Activated CD4-positive, alpha-beta T cell treated with anti-CD3 and anti-CD28 coated beads, Interleukin-2, amount 50 U/mL, for 48 hours (primary cell): ENCODE measurements around the gene FFAR2.
A peak's percentile ranks its signal among the peaks of the same experiment; 100 is the strongest.
"Not testable (repeated sequence)": the region's sequence is repeated elsewhere in the genome, so short reads cannot be mapped to it uniquely, and the experiment has no call there.

Experiments
- DNase-seq, 2 experiments: peaks; one replicate each; pipeline ENCODE4 v3.0.0-alpha.2; 2020

FFAR2 gene

DNA sequence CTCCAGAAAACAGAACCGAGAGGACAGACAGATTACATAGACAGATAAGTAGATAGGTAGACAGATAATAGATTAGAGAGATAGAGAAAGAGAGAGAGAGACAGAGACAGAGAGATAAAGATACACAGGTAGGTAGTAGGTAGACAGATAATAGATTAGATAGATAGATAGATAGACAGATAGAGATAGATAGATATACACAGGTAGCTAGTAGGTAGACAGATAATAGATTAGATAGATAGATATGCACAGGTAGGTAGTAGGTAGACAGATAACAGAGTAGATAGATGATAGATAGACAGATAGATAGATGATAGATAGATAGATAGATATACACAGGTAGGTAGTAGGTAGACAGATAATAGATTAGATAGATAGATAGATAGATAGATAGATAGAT, 10.1 kb downstream of the FFAR2 start:
- DNase-seq: no peak

DNA sequence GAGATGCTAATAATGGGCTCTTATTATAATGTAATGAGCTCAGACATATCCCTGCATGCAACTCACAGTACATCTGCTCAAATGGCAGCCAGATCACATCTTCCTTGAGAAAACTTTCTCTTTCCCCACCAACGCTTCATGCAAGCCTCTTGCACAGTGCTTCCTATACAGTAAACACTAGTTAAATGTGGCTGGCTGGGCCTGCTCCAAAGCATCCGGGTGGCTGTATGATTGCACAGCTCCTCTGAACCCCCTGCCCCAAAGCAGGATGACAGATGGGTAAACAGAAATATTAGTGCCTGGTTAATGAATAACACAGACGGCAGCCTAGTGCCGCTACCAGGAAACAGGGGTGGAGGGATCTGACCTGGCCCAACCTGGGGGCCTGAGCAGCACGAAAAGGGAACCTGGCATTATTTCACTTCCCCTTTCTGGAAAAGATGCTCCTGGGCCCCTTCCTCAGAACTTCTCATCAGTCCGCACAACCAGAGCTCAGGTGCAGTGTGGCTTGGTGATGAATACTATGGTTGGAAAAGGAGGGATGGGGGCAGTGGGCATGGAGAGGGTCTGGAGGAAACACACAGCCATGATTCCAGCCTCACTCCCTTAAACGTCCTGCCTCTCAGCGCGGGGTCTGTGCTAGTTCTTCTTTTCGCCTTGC, 10.8 kb downstream of the FFAR2 start:
- no peak for DNase-seq

DNA sequence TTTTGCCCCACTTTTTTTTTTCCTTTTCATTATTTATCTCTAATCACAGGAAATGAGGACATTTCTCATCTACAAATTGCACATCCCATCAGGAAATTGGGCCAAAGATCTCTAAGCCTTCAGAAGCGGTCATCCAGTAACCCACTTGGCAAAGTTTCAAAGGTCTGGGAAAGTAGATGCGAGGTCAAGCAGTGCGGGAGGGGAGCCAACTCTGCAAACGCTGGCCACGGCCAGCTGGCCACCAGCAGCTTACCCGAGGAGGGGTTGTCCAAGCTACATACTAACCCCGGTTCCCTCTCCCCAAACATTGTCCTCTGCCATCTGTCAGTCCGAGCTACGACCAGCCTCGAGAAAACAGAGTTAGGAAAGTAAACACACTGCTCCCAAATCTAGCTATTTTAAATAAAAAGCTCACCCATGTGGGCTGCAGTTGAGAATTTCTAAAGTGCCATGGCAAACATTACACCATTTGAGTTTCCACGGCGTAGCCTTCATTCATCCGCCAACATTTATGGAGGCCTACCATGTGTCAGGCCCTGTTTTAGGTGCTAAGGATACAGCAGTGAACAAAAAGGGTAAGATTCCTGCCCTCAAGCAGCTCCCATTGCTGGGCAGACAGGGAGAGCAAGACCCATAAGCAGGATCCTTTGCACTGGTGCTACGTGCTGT, 11.5 kb downstream of the FFAR2 start:
- DNase-seq: no peak

DNA sequence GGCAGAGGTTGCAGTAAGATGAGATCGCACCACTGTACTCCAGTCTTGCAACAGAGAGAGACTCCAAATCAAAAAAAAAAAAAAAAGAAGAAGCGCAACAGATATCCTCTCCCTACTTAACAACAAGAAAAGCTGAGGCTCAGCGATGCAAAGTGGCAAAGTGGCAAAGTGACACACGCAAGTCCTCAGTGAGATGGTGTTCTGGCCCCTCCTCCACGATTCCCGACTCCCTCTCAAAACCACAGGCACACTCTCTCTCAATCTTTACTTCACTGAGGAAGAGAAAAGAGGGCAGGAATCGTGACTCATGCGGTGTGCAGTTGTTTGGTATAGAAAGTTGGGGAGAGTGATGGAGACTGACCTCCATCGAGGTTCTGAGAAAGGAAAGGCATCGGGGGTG, 12.6 kb downstream of the FFAR2 start:
- DNase-seq: no peak

DNA sequence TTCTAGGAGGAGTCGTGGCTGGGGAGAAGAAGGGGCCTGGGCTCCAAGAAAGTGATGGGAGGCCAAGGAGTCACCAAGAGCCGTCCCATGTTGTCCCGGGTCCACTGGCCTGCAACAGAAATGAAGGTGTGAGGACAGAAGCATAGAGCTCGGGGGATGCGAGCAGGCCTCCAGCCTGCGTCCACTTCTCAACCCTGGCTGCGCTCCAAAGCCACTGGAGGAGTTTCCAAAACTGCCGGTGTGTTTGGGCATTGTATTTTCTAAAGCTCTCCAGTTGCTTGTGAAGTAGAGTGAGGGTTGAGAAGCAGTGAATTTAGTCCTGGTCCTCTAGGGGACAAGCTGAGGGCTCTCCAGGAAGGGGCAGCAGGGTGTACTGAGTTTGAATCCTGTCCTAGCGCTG, 13.0 kb downstream of the FFAR2 start:
- DNase-seq: no peak

DNA sequence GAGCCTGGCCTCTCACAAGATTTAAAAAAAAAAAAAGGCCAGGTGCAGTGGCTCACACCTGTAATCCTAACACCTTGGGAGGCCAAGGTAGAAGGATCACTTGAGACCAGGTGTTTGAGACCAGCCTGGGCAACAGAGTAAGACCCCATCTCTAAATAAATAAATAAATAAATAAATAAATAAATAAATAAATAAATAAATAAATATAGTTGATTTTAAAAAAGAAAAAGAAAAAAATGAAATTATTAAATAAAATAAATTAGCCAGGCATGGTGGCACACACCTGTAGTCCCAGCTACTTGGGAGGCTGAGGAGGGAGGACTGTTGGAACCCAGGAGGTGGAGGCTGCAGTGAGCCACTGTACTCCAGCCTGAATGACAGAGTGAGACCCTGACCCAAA, 13.7 kb downstream of the FFAR2 start:
- DNase-seq: not testable (repeated sequence)

DNA sequence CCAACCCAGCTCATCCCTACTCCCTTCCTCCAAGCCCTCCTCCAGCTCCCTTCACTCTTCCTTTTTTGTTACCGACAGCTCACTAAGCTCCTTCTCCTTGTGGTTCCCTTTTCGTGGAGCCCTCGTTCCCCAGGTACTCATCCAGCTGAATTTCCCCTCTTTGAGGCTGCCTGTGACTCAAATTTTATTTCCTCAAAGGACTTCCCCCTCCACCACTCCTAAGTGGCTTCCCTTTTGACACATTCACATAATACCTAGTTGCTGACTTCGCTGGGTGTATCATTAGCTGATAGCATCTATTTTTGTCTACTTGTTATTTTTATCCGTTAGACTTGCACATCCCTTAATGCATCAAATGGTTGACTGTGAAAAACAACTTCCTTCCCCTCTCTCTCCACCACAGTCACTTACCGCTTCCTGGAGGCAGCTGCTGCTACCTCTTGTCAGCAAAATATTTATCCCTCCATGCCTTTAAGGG, 14.5 kb downstream of the FFAR2 start:
- DNase-seq: peak; percentile 12 to 29

DNA sequence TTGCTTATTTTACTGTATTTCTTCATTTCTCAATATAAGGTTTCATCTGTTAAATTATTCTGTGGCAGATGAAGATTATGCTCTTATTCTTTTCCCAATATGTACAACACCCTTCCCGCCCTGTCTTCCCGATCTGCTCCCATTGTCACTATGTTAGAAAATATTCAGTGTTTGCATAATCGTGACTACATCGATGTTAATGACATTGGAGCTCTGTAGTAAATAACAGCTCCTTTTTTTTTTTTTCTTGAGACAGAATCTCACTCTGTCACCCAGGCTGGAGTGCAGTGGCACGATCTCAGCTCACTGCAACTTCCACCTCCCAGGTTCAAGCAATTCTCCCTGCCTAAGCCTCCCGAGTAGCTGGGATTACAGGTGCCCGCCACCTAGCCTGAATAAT, 14.9 kb downstream of the FFAR2 start:
- not testable (repeated sequence) for DNase-seq

DNA sequence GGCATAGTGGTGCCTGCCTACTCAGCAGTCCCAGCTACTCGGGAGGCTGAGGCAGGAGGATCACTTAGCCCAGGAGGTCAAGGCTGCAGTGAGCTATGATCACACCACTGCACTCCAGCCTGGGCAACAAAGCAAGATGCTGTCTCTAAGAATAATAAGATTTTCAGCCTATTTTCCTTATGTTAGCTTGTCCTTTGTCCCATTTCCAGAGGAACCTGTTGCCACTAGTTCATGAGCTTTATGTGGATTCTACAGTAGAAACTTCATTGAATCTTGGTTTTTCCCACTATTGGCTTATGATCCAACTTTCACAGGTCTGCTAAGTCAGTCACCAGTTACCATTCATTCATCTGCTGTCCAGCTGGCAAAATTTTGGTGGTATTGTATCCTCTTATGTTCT, 18.2 kb downstream of the FFAR2 start:
- no peak for DNase-seq

DNA sequence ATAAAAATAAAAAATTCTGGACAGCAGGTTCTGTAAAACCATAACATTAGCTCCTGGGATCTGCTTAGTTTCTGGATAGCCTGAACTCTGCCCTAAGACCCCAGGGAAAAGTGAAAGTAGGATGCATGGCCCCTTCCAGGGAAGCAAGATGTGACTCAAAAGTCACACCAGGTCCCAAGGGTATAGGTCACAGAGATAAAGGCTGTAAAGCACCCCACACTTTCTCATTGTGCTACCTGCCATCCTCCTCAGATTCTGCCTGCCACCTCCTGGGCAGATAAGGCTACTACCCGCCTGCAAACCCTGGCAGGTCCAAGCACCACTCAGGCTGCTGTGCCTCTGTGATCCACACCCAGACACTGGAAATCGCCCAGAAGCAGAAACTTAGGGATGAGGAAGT, 20.6 kb downstream of the FFAR2 start:
- DNase-seq: peak; percentile 63 to 70

DNA sequence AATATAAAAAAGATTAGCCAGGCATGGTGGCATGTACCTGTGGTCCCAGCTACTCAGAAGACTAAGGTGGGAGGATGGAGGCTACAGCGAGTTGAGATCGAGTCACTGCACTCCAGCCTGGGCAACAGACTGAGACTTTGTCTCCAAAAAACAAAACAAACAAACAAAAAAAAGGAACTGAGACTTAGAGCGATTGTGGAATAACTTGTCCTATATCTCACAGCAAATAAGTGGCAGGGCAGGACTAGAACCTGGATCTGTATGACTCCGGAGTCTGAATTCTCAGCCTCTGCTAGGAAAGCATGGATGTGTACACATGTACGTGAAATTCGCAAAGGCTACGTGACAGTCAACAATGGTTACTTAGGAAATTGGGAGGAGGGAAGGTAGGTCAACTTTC, 22.1 kb downstream of the FFAR2 start:
- no peak for DNase-seq

DNA sequence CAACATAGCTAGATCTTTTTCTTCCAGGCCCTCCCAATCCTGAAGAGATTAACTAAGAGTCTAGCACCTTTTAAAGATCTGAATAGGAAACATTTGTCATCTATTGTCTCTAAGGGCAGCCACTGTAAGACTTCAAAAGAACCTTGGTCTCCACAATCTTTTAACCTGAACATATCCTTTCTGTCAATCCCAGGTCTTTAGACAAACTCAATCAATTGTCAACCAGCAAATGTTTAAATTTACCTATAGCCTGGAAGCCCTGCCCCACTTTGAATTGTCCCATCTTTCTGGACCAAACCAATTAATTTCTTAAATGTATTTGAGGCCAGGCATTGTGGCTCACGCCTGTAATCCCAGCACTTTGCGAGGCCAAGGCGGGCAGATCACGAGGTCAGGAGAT, 23.0 kb downstream of the FFAR2 start:
- not testable (repeated sequence) for DNase-seq

DNA sequence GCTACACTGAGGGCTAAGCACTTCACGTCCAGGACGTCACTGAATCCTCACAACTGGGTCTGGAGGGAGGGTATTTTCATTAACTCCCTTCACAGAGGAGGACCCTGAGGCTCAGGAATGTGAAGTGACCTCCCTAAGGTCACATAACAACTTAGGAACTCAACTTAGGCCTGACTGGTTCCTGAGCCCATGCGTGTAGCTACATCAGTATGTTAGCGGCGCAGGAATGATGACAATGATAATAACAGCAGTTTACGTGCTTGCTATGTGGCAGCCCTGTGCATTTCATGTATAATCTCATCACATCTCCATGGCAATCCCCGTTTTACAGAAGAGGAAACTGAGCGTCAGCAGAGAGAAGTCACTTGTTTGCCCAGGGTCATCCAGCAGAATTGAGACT, 23.9 kb downstream of the FFAR2 start:
- no peak for DNase-seq

DNA sequence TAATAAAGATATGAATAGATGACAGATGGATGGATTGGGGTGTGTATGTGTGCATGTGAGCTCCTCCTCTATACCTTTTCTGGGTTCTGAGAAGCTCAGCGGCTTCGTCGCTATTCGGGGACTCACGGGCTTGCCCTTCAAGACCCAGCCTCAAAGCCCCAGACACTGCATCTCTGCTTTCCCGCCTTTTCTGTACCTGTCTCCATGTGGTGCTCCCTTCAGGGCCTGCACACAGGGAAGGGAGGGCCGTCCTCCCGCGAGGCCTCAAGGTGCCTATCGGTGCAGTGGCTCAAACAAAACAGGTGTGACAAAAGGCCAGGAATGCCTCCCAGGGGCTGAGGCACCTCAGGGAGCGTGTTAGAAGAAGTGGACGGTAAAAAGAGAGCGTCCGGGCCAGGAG, 26.0 kb downstream of the FFAR2 start:
- no peak for DNase-seq

DNA sequence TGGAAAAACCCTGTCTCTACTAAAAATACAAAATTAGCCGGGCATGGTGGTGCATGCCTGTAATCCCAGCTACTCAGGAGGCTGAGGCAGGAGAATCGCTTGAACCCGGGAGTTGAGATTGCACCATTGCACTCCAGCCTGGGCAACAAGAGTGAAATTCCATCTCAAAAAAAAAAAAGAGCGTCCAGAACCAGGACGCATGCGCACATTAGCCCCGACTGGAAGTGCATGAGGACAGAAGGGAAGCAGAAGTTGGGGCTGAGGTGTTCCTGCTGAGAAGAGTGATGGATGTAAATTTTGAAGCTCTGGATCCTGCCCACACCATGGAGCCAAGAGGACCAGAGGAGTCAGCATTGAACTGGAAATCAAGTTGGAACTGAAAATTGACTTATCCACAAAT, 26.5 kb downstream of the FFAR2 start:
- DNase-seq: not testable (repeated sequence)

DNA sequence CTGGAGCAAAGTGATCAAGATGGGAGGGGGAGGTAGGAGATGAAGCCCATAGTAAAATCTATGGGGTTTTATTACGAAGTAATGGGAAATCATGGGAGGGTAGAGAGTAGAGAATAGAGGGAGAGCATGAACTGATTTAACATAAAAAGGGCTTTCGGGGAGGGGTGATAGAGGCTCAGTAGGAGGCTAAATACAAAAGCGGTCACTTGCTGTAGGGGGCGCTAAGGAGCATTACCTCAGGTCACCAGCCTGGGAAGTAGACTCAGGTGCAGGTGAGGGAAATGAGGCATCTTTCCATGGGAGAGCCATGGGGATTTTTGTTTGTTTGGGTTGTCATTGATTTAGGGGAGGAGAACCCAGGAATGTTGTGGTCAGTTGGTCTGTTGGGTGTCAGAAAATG, 28.1 kb downstream of the FFAR2 start:
- DNase-seq: peak; percentile 24 to 45

DNA sequence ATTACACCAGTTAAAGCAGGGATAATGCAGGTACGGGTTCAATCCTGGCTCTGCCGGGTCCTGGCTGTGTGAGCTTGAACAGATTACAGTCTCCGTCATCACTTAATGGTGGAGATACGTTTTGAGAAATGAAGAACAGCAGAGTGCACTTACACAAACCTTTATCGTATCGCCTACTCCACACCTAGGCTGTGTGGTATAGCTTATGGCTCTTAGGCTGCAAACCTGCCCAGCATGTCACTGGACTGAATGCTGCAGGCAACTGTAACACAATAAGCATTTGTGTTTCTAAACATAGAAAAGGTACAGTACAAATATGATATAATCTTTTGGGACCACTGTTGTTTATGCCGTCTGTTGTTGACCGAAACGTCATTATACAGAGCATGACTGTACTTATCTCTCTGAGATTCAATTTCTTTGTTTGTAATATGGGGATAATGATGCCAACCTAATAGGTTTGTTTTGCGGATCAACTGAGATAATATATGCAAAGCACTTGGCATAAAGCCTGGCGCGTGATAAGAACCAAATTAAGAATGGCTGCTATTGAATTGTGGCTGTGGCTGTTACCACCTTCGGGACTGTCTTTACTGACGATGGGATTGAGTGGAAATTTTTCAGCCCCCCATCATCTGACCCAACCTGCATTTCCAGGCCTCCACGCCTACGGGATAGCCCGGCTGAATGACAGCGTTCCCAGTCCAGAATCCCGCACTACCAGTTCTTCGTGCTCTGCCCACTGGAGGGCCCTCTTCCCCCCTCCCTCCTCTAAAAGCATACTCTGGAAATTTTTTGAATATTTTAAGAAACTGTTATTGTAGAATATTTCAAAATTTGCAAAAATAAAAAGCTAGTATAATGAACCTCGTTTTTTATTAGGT, 31.0 kb downstream of the FFAR2 start:
- no peak for DNase-seq

DNA sequence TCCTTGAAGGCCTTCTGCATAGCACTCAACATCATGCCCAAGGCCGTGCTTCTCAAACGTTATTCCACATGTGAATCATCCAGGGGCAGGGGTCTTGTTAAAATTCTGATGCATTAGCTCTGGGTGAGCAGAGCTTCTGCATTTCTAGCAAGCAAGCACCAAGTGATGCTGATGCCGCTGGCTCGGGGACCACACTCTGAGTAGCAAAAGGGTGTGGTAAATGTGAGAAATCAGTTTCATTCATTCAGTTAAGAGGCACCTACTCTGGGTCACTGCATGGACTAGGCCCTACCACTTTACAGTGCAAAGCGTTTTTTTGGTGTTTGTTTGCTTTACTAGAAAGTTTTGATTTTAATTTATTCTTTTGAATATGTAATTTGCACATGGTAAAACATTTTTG, 35.0 kb downstream of the FFAR2 start:
- no peak for DNase-seq

DNA sequence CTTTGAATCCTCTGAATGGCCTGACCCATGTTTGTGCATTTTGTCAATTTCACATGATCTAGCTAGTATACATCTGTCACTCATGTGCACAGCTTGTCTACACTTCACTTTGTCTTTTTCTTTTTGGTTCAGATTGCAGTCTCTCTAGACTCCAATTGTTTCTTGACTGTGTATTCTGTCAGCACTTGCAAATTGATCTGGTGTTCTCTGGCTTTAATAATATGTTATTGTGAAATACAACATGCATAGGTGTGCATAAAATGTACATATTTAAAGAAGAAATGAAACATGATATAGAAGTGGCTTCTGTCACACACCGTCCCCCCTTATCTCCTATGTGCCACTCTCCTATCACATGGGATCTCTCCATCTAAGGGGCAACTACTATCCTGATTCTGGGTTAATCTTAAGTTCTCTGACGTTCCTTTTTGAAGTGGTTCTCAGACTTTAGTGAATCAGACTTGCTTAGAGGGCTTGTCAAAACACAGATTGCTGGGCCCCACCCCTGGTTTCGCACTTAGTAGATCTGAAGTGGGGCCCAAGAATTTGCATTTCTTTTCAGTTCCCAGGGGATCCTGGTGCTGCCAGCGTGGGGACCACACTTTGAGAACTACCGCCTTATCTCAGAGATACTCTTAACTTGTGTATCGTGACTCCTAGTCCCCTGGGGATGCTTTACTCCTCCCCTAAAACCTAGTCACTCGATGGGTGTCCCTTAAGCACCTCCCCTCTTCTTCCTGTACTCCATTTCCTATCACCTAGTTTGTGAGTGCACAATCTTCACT, 36.4 kb downstream of the FFAR2 start:
- DNase-seq: peak in 1 of 2 experiments; percentile 16

DNA sequence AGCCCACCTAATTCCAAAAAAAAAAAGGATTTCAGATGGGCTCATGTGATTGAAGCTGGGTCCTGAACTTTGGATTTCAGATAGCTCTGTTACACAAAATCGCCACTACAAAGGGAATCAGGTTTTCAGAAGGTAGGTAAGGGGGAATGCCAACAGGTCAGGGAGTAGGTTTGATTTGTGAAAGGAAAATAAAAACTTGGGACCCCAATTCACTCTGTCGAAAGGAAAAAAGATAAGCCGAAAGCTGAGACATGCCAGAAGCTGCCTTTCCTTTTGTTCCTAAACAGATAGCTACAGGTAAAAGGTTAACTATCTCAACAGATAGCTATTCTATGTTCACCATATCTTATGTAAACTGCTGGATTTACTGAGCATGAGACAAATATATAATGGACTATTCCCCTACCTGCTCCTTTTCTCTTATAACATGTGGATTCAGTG, 38.2 kb downstream of the FFAR2 start:
- no peak for DNase-seq

DNA sequence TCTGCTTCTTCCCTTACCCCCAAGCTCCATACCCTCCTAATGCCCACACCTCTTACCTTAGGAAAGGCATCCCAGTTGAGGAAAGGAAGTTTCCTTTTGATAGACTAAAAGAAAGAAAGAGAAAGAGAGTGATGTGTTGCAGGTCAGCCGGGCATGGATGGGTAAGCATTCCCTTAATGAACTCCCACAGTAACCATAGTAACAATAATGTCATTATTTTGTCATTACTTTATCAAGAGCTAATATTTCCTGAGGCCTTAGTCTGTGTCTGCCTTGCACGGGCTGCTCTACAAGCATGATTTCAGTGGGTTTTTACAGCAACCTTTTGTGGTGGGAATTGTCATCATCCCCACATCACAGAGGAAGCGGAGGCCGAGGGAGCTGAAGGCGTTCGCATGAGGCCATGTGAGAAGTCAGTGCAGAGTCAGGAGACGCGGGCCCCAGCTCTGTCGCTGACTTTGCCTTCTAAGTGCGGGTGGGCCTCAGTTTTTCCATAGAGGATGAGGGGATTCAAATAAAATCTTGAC, 39.7 kb downstream of the FFAR2 start:
- DNase-seq: no peak

DNA sequence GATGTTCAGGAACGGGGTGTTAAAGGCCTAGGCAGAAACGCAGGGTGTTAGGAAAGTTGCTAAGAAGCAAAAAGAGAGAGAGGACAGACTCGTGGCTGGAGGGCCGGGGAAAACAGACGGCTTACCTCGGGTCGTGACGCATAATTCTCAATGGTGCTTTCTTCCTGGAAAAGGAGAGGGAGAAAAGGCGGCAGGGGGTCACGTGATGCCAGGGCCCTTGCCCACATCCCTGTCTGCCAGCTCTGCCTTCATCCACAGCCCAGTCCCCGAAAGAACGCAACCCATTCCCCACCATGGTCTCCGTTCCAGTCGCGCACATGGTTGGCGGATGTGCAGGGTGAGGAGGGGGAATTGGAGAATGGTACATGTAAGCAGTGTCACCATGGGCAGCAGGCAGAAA, 40.6 kb downstream of the FFAR2 start:
- no peak for DNase-seq

DNA sequence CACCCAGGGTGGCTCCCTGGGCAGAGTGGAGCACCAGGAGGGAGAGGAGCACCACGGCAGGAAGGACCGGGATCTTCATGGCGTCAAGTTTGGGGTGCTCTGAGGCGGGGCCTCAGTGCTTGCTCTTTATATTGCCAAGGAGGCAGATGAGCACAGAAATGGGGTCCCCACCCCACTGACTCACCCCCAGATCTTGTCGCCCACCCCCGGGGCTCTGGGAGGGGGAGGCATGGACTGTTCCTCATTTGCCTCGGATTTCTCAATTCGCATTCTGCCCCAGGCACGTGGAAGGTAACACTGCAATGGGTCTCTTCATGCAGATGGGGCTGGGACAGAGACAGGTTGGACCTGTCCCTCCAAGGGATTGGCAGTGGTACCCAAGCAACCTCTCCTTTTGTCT, 42.3 kb downstream of the FFAR2 start, which contains the start of gene KRTDAP:
Gene KRTDAP, minus strand, starts transcription at position 101 of the 400 bp plus-strand sequence. Its CDS starts 22 bp downstream, at position 79.
- DNase-seq: no peak
